Epithelial cell of esophagus (primary cell): ENCODE measurements around the gene RNF113B.

Experiments used
- DNase-seq: peaks from one replicate; pipeline ENCODE4 v3.0.0; 2010; ENCODE audit warnings: low read depth
- H3K4me3 ChIP-seq: 2 replicates; pipeline ENCODE4 v1.5.1; 2011; ENCODE audit warnings: mild to moderate bottlenecking, low read length, control low read depth
- CTCF ChIP-seq: IDR thresholded peaks from 2 replicates; pipeline ENCODE4 v1.5.1; 2011; ENCODE audit warnings: low read depth, mild to moderate bottlenecking, low read length, control low read depth, inconsistent platforms; ENCODE audit not compliant: insufficient read depth; ENCODE audit errors: missing control alignments

RNF113B gene

GRCh38 chr13:98206946-98207345, 29.9 kb upstream of the RNF113B start:
- peak; percentile 28 for DNase-seq
- no peak for TF ChIP-seq CTCF
- H3K4me3 ChIP-seq, result no peak overlapping the region

- TF ChIP-seq CTCF, result no peak
- H3K4me3 ChIP-seq, result no peak overlapping the region
- DNase-seq, result no peak
Measured at GRCh38 chr13:98204546-98204945, 27.5 kb upstream of the RNF113B start.

GRCh38 chr13:98203646-98204326, 26.7 kb upstream of the RNF113B start:
- no peak for TF ChIP-seq CTCF
- no peak for DNase-seq
- H3K4me3 ChIP-seq, result no peak overlapping the region

GRCh38 chr13:98201984-98202383, 24.9 kb upstream of the RNF113B start:
- DNase-seq, result no peak
- no peak overlapping the region for H3K4me3 ChIP-seq
- no peak for TF ChIP-seq CTCF

- no peak overlapping the region for H3K4me3 ChIP-seq
- DNase-seq, result no peak
- TF ChIP-seq CTCF, result no peak
Measured at GRCh38 chr13:98201189-98201588, 24.1 kb upstream of the RNF113B start.

- H3K4me3 ChIP-seq, result no peak overlapping the region
- DNase-seq, result no peak
- no peak for TF ChIP-seq CTCF
Measured at GRCh38 chr13:98200211-98200878, 23.3 kb upstream of the RNF113B start.

GRCh38 chr13:98199480-98199879, 22.4 kb upstream of the RNF113B start:
- no peak overlapping the region for H3K4me3 ChIP-seq
- no peak for TF ChIP-seq CTCF
- DNase-seq, result no peak
